ENCODE data around the gene ARHGAP42. TPM values are rescaled to one million over a fixed set of nuclear protein-coding genes. Genes with fewer than 3 reads are reported as not detected.

The ARHGAP42 gene
- total and polyA plus RNA-seq, 12 donors = 2.5 to 25.0 (median 11.5) TPM

GRCh38 chr11:100687630-100688395 lies 725 bp downstream of the ARHGAP42 start:
- DNase-seq = peak; percentile 50 to 77 (median 57)
- no peak for TF ChIP-seq POLR2A (IDR thresholded peaks at IDR 0.05)
- TF ChIP-seq CTCF (IDR thresholded peaks at IDR 0.05) = peak; percentile 47 to 74 (median 61)
- intact Hi-C loops (cut with DNase I) = loop anchor here (5.0 to 10.0 kb wide), 2 partner anchors 164 to 167 kb away; no protein-coding TSS in a partner anchor
- H3K9me3 ChIP-seq (replicated peaks in 1 of 3) = no peaks in the 10 kb centered on the region
- WGBS, 4 donors = 1 to 2% (median 1%) methylated on average over 14 to 24 of the region's 24 CpGs
- peak overlapping the region in 4 of 5 donors; percentile 53 to 79 (median 55) for H3K27ac ChIP-seq
- H3K27me3 ChIP-seq = no peaks in the 10 kb centered on the region
- H3K36me3 ChIP-seq (replicated peaks in 1 of 2) = no peaks in the 10 kb centered on the region
- peak overlapping the region; percentile 59 to 96 (median 80) for H3K4me3 ChIP-seq
- peaks cover 0 to 6% of the 10 kb centered on the region in 2 donors for H3K4me1 ChIP-seq (replicated peaks in 1 of 2)

GRCh38 chr11:100689141-100689540 lies 2.1 kb downstream of the ARHGAP42 start:
- Histone ChIP-seq H3K9me3 (replicated peaks in 1 of 3) (no peaks in the 10 kb centered on the region), H3K4me3 (peak overlapping the region in 1 of 4 donors; percentile 84), H3K4me1 (replicated peaks in 1 of 2) (peaks cover 0 to 6% of the 10 kb centered on the region in 2 donors), H3K27me3 (no peaks in the 10 kb centered on the region), H3K36me3 (replicated peaks in 1 of 2) (no peaks in the 10 kb centered on the region), H3K27ac (no peak overlapping the region)
- WGBS, 4 donors = 65 to 92% (median 83%) methylated on average over 4 of the region's 4 CpGs
- intact Hi-C loops (cut with DNase I) = loop anchor here (5.0 to 10.0 kb wide), 2 partner anchors 163 to 166 kb away; no protein-coding TSS in a partner anchor
- TF ChIP-seq CTCF (IDR thresholded peaks at IDR 0.05) (no peak), POLR2A (IDR thresholded peaks at IDR 0.05) (no peak)
- no peak for DNase-seq

GRCh38 chr11:100691896-100692653 lies 5.0 kb downstream of the ARHGAP42 start:
- 69 to 77% (median 72%) methylated on average over 1 of the region's 1 CpG for WGBS, 4 donors
- no peak overlapping the region for H3K27ac ChIP-seq

More at GRCh38 chr11:100691896-100692653, 5.0 kb downstream of the ARHGAP42 start:
- no peak for TF ChIP-seq CTCF (IDR thresholded peaks at IDR 0.05)
- TF ChIP-seq POLR2A (IDR thresholded peaks at IDR 0.05) = no peak
- Histone ChIP-seq H3K36me3 (replicated peaks in 1 of 2) (no peaks in the 10 kb centered on the region), H3K4me3 (no peak overlapping the region), H3K27me3 (no peaks in the 10 kb centered on the region), H3K4me1 (replicated peaks in 1 of 2) (peaks cover 0 to 6% of the 10 kb centered on the region in 2 donors), H3K9me3 (replicated peaks in 1 of 3) (no peaks in the 10 kb centered on the region)
- intact Hi-C loops (cut with DNase I) = no loop called here
- no peak for DNase-seq

Measured in adrenal gland (tissue), 12 donors.